ENCODE results near the gene FLOT1. TPM values are rescaled to one million over a fixed set of nuclear protein-coding genes. Genes with fewer than 3 reads are reported as not detected.

FLOT1 gene
- 86.3 and 91.1 TPM in 2 replicates for total RNA-seq

GRCh38 chr6:30742316-30743098 is at the start of gene FLOT1:
Gene FLOT1, minus strand, starts transcription at chr6:30742687. Its CDS starts 498 bp downstream, at chr6:30742189.

GRCh38 chr6:30744054-30744805 is 1.7 kb upstream of the FLOT1 start, which contains the start of gene IER3:
Gene IER3, minus strand, starts transcription at chr6:30744547. Its CDS starts 29 bp downstream, at chr6:30744518.

GRCh38 chr6:30719791-30720737 is 22.4 kb downstream of the FLOT1 start, which contains the start of gene TUBB:
Gene TUBB, plus strand, starts transcription at chr6:30720352. Its CDS starts 155 bp downstream, at chr6:30720507.

GRCh38 chr6:30717129-30717844 is 25.2 kb downstream of the FLOT1 start, which contains the start of gene MDC1:
Gene MDC1, minus strand, starts transcription at chr6:30717281. Its CDS starts 2,106 bp downstream, at chr6:30715175.

GRCh38 chr6:30690403-30691207 is 51.9 kb downstream of the FLOT1 start, which contains the start of gene NRM:
Gene NRM, minus strand, starts transcription at chr6:30690984. Its CDS starts 10 bp downstream, at chr6:30690974.

GRCh38 chr6:30686009-30686907 is 56.2 kb downstream of the FLOT1 start, which contains the start of gene PPP1R18:
Gene PPP1R18, minus strand, starts transcription at chr6:30686645. Its CDS starts 627 bp downstream, at chr6:30686018.

Small RNA genes lying within 50 kb of the gene (small RNA-seq; reads per million reads assigned to genes)
- not detected for gene RF00019
- not detected for gene RN7SL353P

Other genes starting within 250 kb of the FLOT1 start
- gene GNL1, start 186.2 kb downstream of the FLOT1 start, total RNA-seq: 41.5 and 48.0 TPM in 2 replicates
- 6.4 and 8.8 TPM in 2 replicates for gene PRR3, start 185.4 kb downstream of the FLOT1 start, total RNA-seq
- gene ABCF1, start 171.2 kb downstream of the FLOT1 start, total RNA-seq: 43.8 and 46.2 TPM in 2 replicates
- gene PPP1R10, start 125.4 kb downstream of the FLOT1 start, total RNA-seq: 41.1 and 44.7 TPM in 2 replicates
- gene MRPS18B, start 124.8 kb downstream of the FLOT1 start, total RNA-seq: 65.7 and 73.2 TPM in 2 replicates
- 4.6 and 6.8 TPM in 2 replicates for gene ATAT1, start 115.8 kb downstream of the FLOT1 start, total RNA-seq
- gene C6orf136, start 95.6 kb downstream of the FLOT1 start, total RNA-seq: 3.8 and 4.2 TPM in 2 replicates
- 33.6 and 37.7 TPM in 2 replicates for gene DHX16, start 69.7 kb downstream of the FLOT1 start, total RNA-seq
- gene PPP1R18, start 56.0 kb downstream of the FLOT1 start, total RNA-seq: 98.0 and 103 TPM in 2 replicates
- 5.6 and 7.0 TPM in 2 replicates for gene NRM, start 51.7 kb downstream of the FLOT1 start, total RNA-seq
- 10.1 and 10.9 TPM in 2 replicates for gene MDC1, start 25.4 kb downstream of the FLOT1 start, total RNA-seq
- 858 and 942 TPM in 2 replicates for gene TUBB, start 22.3 kb downstream of the FLOT1 start, total RNA-seq
- 103 and 186 TPM in 2 replicates for gene IER3, start 1.9 kb upstream of the FLOT1 start, total RNA-seq
- gene DDR1, start 141.8 kb upstream of the FLOT1 start, total RNA-seq: 3.6 and 11.1 TPM in 2 replicates
- gene GTF2H4, start 165.5 kb upstream of the FLOT1 start, total RNA-seq: 18.1 and 19.3 TPM in 2 replicates
- 14.4 and 24.2 TPM in 2 replicates for gene VARS2, start 171.6 kb upstream of the FLOT1 start, total RNA-seq
- not detected in 2 replicates for gene SFTA2, start 189.5 kb upstream of the FLOT1 start, total RNA-seq
- gene MUCL3, start 198.3 kb upstream of the FLOT1 start, total RNA-seq: not detected in 2 replicates
- gene MUC21, start 241.0 kb upstream of the FLOT1 start, total RNA-seq: not detected in 2 replicates

Measured in vein endothelial cell (primary cell).